GM19467 (cell line): ENCODE results near the gene RASSF4.

Experiments used
- ATAC-seq: cut with Tn5 transposase; IDR thresholded peaks from one replicate; pipeline ENCODE4 v1.9.1; 2021; ENCODE audit warnings: mild to moderate bottlenecking, moderate library complexity; ENCODE audit not compliant: unreplicated experiment

RASSF4 gene

GRCh38 chr10:44985175-44985681, 25.6 kb downstream of the RASSF4 start:
- no peak for ATAC-seq

GRCh38 chr10:44986179-44986578, 26.6 kb downstream of the RASSF4 start:
- ATAC-seq = no peak

GRCh38 chr10:44986670-44987069, 27.1 kb downstream of the RASSF4 start:
- ATAC-seq = no peak

GRCh38 chr10:44988957-44989585, 29.5 kb downstream of the RASSF4 start:
- ATAC-seq = no peak

GRCh38 chr10:44989597-44990301, 30.1 kb downstream of the RASSF4 start:
- no peak for ATAC-seq

- ATAC-seq = no peak
Observed at GRCh38 chr10:44990302-44990655, 30.7 kb downstream of the RASSF4 start.

GRCh38 chr10:44990965-44991364, 31.4 kb downstream of the RASSF4 start:
- ATAC-seq = no peak

- no peak for ATAC-seq
Observed at GRCh38 chr10:44991571-44991970, 32.0 kb downstream of the RASSF4 start.

- no peak for ATAC-seq
Observed at GRCh38 chr10:44992070-44992731, 32.6 kb downstream of the RASSF4 start.

- no peak for ATAC-seq
Observed at GRCh38 chr10:44992732-44993225, 33.2 kb downstream of the RASSF4 start.

GRCh38 chr10:44993226-44993921, 33.8 kb downstream of the RASSF4 start:
- ATAC-seq = no peak

GRCh38 chr10:44993922-44994751, 34.5 kb downstream of the RASSF4 start:
- ATAC-seq = no peak

GRCh38 chr10:44994752-44995530, 35.3 kb downstream of the RASSF4 start:
- no peak for ATAC-seq

GRCh38 chr10:44995581-44995913, 35.9 kb downstream of the RASSF4 start:
- ATAC-seq = no peak

GRCh38 chr10:44995914-44996669, 36.5 kb downstream of the RASSF4 start:
- no peak for ATAC-seq

GRCh38 chr10:44997105-44997748, 37.6 kb downstream of the RASSF4 start:
- ATAC-seq = no peak

GRCh38 chr10:44998146-44998631, 38.6 kb downstream of the RASSF4 start:
- no peak for ATAC-seq

- ATAC-seq = no peak
Observed at GRCh38 chr10:45000138-45000751, 40.6 kb downstream of the RASSF4 start.
